IMR-90 (cell line): ENCODE measurements around the gene FAM219A.

ENCODE experiments used
- POLR2A ChIP-seq: IDR thresholded peaks from 2 replicates; pipeline ENCODE4 v1.6.1; 2012; ENCODE audit warnings: mild to moderate bottlenecking, low read depth, low read length
- RCOR1 ChIP-seq: IDR thresholded peaks from 2 replicates; pipeline ENCODE4 v1.6.1; 2012; ENCODE audit warnings: mild to moderate bottlenecking, low read length, improper control_type of control experiment; ENCODE audit not compliant: insufficient replicate concordance
- TF ChIP-seq, protein P1 (sequence below): conservative IDR thresholded peaks from 2 replicates; pipeline ENCODE4 v1.5.1; 2012; ENCODE audit warnings: mild to moderate bottlenecking, low read depth, low read length, improper control_type of control experiment

DNA sequence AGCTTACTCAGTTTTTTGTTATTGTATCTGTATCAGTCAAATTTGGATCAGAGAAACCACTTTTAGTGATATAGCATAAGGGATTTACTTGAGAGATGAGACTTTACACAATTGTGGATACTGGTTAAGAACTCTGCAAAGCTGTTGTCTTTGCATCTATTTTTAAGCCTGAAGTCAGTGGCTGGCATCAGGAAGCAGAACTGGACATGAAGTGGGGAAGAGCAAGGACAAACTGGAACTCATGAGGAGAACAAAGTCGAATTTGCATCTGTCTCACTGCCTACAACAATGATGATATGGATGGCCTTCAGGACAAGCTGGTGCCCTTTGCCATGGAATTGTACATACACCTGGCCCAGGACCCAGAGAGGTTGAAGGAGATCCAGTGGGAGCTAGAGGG is 65.9 kb downstream of the FAM219A start:
- TF ChIP-seq RCOR1 (no peak), POLR2A (no peak)
- TF ChIP-seq, protein P1, sequence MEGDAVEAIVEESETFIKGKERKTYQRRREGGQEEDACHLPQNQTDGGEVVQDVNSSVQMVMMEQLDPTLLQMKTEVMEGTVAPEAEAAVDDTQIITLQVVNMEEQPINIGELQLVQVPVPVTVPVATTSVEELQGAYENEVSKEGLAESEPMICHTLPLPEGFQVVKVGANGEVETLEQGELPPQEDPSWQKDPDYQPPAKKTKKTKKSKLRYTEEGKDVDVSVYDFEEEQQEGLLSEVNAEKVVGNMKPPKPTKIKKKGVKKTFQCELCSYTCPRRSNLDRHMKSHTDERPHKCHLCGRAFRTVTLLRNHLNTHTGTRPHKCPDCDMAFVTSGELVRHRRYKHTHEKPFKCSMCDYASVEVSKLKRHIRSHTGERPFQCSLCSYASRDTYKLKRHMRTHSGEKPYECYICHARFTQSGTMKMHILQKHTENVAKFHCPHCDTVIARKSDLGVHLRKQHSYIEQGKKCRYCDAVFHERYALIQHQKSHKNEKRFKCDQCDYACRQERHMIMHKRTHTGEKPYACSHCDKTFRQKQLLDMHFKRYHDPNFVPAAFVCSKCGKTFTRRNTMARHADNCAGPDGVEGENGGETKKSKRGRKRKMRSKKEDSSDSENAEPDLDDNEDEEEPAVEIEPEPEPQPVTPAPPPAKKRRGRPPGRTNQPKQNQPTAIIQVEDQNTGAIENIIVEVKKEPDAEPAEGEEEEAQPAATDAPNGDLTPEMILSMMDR = no peak
